ENCODE results near the gene SLC22A17. TPM values are rescaled to one million over a fixed set of nuclear protein-coding genes. Genes with fewer than 3 reads are reported as not detected.
"Not testable (repeated sequence)": the region's sequence is repeated elsewhere in the genome, so short reads cannot be mapped to it uniquely, and the experiment has no call there.

Gene SLC22A17
- total RNA-seq, 3 donors from 2014 or later = 2.3 to 35.5 (median 5.4) TPM

DNA sequence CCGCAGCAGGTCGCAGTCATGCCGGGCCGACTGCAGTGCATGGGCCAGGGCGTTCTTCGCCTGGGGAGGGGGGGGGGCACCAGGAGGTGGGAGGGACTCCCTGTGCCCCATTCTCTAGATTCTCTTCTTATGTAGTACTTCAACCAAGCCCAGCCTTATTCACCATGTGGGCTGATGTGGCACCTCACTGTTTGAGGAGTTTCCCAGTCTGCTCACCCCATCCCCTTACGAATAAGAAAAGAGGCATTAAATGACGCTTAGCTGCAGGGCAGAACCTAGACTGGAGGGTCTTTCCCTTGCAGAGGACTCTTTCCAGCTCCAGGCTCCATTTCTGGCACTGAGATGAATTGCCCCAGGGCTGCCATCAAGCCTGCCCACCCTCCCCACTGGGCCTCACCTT lies 36.3 kb upstream of the SLC22A17 start:
- H3K36me3 ChIP-seq (ENCODE audit: low read depth) = no peaks in the 10 kb centered on the region
- DNase-seq = no peak
- intact Hi-C loops (cut with DNase I, micrococcal nuclease) = no loop called here
- no peak overlapping the region for H3K4me3 ChIP-seq
- H3K4me1 ChIP-seq (ENCODE audit: low read depth) = no peaks in the 10 kb centered on the region
- TF ChIP-seq, protein P1, sequence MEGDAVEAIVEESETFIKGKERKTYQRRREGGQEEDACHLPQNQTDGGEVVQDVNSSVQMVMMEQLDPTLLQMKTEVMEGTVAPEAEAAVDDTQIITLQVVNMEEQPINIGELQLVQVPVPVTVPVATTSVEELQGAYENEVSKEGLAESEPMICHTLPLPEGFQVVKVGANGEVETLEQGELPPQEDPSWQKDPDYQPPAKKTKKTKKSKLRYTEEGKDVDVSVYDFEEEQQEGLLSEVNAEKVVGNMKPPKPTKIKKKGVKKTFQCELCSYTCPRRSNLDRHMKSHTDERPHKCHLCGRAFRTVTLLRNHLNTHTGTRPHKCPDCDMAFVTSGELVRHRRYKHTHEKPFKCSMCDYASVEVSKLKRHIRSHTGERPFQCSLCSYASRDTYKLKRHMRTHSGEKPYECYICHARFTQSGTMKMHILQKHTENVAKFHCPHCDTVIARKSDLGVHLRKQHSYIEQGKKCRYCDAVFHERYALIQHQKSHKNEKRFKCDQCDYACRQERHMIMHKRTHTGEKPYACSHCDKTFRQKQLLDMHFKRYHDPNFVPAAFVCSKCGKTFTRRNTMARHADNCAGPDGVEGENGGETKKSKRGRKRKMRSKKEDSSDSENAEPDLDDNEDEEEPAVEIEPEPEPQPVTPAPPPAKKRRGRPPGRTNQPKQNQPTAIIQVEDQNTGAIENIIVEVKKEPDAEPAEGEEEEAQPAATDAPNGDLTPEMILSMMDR (IDR thresholded peaks at IDR 0.05) = no peak
- ATAC-seq = no peak
- H3K9me3 ChIP-seq = no peaks in the 10 kb centered on the region

DNA sequence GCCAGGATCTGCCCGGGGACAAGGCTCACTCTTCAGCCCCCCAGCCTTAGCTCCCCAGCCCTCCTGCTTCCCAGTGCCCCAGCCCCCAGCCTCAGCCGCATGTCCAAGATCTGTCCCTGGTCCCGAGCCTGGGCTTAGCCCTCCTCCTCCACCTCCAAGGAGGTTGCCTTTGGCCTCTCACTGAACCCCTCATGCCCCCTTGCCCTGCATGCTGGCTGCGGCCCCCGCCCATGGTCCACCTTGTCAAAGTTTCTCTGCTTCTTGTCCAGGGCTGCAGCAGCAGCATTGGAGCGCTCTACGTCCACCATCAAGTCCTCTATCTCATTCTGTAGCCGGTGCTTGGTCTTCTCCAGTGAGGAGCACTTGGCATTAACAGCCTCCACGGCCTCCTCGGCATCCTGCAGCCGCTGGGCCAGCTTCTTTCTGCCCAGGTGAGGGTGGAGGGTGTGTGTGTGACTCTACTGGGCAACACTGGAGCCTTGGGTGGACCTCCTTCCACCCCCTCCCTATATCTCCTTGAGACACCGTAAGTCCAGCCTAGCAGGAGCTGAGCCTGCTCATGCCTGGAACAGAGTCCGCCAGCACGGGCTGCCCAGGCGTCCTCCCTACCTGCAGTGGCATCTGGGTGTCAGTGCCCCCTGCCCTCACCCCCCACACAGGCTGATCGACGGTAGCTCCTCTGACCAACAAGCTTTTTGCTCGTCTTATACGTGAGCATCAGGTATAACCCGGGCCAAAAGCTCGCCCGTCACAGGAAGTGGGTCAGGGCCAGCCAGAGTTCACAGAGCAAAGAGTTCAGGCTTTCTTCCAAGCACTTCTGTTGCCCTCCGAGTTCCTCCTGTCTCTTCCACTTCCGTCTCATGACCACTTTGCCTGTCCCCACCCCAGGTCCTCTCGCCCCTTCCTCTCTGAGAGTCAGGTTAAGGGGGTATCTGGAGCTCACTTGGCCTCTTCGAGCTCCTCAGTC lies 35.5 kb upstream of the SLC22A17 start:
- TF ChIP-seq, protein P1 (IDR thresholded peaks at IDR 0.05) = no peak
- no peak for ATAC-seq
- H3K4me1 ChIP-seq (ENCODE audit: low read depth) = no peaks in the 10 kb centered on the region
- no peak overlapping the region for H3K4me3 ChIP-seq
- H3K9me3 ChIP-seq = no peaks in the 10 kb centered on the region
- intact Hi-C loops (cut with DNase I, micrococcal nuclease) = no loop called here
- DNase-seq = no peak
- H3K36me3 ChIP-seq (ENCODE audit: low read depth) = no peaks in the 10 kb centered on the region

DNA sequence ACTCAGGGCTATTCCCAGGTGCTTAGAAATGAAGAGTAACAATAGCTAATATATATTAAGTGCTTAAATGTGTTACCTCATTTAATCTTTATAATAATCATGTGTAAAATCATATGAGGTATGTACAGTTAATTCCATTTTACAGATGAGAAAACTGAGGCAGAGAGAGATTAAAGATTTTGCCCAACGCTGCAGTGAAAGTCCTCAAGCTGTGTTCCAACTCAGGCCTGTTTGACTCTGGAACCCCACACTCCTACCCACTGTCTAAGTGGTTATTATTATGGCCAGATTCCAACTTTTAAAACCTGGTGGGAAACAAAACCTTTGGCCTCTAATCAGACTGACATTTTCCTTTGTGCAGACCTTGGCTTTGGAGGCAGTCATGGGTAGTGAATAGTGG lies 34.3 kb upstream of the SLC22A17 start:
- ATAC-seq (no peak), DNase-seq (no peak)
- intact Hi-C loops (cut with DNase I, micrococcal nuclease) = no loop called here
- Histone ChIP-seq H3K9me3 (no peaks in the 10 kb centered on the region), H3K4me1 (ENCODE audit: low read depth) (no peaks in the 10 kb centered on the region), H3K36me3 (ENCODE audit: low read depth) (no peaks in the 10 kb centered on the region), H3K4me3 (no peak overlapping the region)
- TF ChIP-seq, protein P1 (IDR thresholded peaks at IDR 0.05) = no peak

DNA sequence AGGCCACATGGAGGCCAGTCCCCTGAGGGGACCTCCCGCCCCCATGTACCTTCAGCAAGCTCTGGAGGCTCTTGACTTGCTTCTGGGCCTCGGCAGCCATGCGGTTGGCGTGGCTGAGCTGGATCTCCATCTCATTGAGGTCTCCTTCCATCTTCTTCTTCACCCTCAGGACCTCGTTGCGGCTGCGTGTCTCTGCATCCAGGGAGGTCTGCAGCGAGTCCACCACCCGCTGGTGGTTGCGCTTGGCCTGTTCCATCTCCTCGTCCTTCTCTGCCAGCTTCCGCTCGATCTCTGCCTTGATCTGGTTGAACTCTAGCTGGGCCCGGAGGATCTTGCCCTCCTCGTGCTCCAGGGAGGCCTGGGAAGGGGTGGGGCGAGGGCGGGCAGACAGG lies 33.6 kb upstream of the SLC22A17 start:
- H3K4me1 ChIP-seq (ENCODE audit: low read depth); DNase-seq; H3K9me3 ChIP-seq; H3K4me3 ChIP-seq; H3K36me3 ChIP-seq (ENCODE audit: low read depth); intact Hi-C loops (cut with DNase I, micrococcal nuclease); ATAC-seq: not testable (repeated sequence)

DNA sequence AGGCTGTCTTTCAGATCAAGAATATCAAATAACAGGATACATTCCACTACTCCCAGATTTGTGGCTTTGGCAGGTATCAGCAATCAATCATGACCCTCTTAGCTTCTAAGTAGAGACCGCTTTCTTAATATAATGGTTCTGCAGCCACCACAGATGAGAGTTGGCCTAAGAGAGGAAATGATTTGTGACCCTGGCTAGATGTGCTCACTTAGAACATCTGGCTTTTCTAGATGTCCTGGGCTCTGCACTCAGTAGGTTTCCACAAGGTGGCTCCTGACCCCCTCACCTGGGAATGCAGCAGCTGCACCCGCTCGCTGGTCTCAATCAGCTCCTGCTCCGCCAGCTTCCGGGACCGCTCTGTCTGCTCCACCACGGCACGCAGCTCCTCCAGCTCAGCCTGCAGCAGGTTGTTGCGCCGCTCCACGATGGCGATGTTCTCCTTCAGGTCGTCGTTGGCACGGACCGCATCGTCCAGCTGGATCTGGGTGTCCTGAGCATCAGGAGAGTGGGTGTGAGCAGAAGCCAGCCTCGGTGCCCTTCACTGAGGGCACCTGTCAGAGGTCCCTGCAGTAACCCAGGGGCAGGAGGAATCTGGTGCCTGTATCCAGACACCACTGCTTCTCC lies 33.1 kb upstream of the SLC22A17 start:
- H3K4me3 ChIP-seq = no peak overlapping the region
- intact Hi-C loops (cut with DNase I, micrococcal nuclease) = no loop called here
- no peaks in the 10 kb centered on the region for H3K36me3 ChIP-seq (ENCODE audit: low read depth)
- H3K4me1 ChIP-seq (ENCODE audit: low read depth) = no peaks in the 10 kb centered on the region
- H3K9me3 ChIP-seq = no peaks in the 10 kb centered on the region
- DNase-seq (no peak), ATAC-seq (no peak)
- TF ChIP-seq, protein P1 (IDR thresholded peaks at IDR 0.05) = no peak

DNA sequence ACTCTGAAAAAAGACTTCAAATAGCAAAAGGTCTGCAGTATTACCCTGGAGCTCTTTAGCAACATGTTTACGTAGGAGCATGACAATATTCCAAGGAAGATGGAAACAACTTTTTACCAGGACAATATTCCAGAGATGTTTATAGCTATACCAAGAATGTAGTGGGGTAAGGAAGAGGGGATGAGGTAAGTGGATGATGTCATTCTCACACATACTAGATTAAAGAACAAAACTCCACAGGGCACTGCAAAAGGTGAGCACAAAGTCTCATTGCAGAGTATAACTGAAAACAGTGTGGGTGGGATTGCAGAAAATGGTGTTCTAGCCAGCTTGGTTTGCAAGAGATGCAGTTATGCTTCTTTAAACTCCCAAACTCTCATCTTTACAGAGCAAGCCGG lies 32.6 kb upstream of the SLC22A17 start:
- no peaks in the 10 kb centered on the region for H3K4me1 ChIP-seq (ENCODE audit: low read depth)
- ATAC-seq (no peak), DNase-seq (no peak)
- no peaks in the 10 kb centered on the region for H3K9me3 ChIP-seq
- H3K36me3 ChIP-seq (ENCODE audit: low read depth) = no peaks in the 10 kb centered on the region
- no peak overlapping the region for H3K4me3 ChIP-seq
- TF ChIP-seq, protein P1 (IDR thresholded peaks at IDR 0.05) = no peak
- intact Hi-C loops (cut with DNase I, micrococcal nuclease) = no loop called here
